ENCODE measurements around the gene ARMH2.
"Not testable (repeated sequence)": the region's sequence is repeated elsewhere in the genome, so short reads cannot be mapped to it uniquely, and the experiment has no call there.

The ARMH2 gene

DNA sequence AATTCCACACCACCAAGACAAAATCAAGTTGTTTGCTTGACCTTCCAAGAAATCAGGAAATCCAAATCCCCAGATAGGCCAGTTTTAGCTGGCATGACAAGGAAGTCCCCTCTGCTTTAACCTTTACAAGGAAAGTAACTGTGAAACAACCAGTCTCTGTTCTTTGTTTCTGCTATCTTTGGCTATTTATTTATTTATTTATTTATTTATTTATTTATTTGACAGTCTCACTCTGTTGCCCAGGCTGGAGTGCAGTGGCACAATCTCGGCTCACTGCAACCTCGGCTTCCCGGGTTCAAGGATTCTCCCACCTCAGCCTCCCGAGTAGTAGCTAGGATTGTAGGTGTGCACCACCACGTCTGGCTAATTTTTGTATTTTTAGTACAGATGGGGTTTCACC lies 38.5 kb downstream of the ARMH2 start:
- Histone ChIP-seq H3K9me3 (ENCODE audit: insufficient read depth, low read depth, low read length) (no peaks in the 10 kb centered on the region), H3K27me3 (ENCODE audit: insufficient read depth, low read length) (no peaks in the 10 kb centered on the region), H3K27ac (ENCODE audit: low read length) (no peak overlapping the region), H3K4me1 (ENCODE audit: insufficient read depth, low read length) (no peaks in the 10 kb centered on the region), H3K4me3 (ENCODE audit: low read length) (no peak overlapping the region), H3K9ac (ENCODE audit: low read depth, low read length) (no peak overlapping the region), H3K36me3 (ENCODE audit: insufficient read depth, low read depth, low read length) (no peaks in the 10 kb centered on the region)

DNA sequence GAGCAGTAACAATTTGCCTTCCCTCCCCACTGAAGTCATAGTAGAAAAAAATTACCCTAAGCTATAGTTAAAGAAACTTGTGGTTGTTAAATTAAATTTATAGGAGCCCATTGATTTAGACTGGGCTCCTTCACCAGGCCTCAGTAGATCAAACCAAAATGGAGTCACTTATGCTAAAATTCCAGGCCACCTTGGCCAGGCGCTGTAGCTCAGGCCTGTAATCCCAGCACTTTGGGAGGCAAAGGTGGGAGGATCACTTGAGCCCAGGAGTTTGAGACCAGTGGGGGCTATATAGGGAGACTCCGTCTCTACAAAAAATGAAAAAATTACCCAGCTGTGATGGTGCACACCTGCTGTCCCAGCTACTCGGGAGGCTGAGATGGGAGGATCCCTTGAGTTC lies 39.0 kb downstream of the ARMH2 start:
- Histone ChIP-seq H3K9ac (ENCODE audit: low read depth, low read length) (no peak overlapping the region), H3K4me3 (ENCODE audit: low read length) (no peak overlapping the region), H3K4me1 (ENCODE audit: insufficient read depth, low read length) (no peaks in the 10 kb centered on the region), H3K9me3 (ENCODE audit: insufficient read depth, low read depth, low read length) (no peaks in the 10 kb centered on the region), H3K36me3 (ENCODE audit: insufficient read depth, low read depth, low read length) (no peaks in the 10 kb centered on the region), H3K27me3 (ENCODE audit: insufficient read depth, low read length) (no peaks in the 10 kb centered on the region), H3K27ac (ENCODE audit: low read length) (no peak overlapping the region)

DNA sequence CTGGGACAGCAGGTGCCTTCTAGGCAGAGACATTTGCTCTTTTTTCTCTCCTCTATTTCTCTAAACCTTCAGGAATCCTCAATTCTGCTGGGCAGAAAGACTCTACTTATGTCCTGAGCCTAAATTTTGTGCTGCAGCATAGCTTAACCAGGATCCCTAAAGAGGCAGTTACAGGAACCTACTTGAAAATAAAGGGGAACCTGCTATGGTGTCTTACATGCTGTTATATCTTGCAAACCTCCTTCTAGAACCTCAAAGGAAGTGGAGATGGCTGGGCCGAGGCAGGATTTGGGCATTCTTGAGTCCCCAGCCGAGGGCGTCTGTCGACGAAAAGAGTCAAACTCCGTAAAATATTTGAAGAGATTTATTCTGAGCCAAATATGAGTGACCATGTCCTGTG lies 41.1 kb downstream of the ARMH2 start:
- H3K36me3 ChIP-seq (ENCODE audit: insufficient read depth, low read depth, low read length): no peaks in the 10 kb centered on the region
- H3K27me3 ChIP-seq (ENCODE audit: insufficient read depth, low read length): no peaks in the 10 kb centered on the region

GRCh38 chr6:24755279-24755678 lies 43.4 kb downstream of the ARMH2 start:
- Histone ChIP-seq H3K4me3 (ENCODE audit: low read length) (no peak overlapping the region), H3K27me3 (ENCODE audit: insufficient read depth, low read length) (no peaks in the 10 kb centered on the region)

More for the DNA sequence above, 41.1 kb downstream of the ARMH2 start:
- Histone ChIP-seq H3K4me3 (ENCODE audit: low read length) (no peak overlapping the region), H3K27ac (ENCODE audit: low read length) (no peak overlapping the region), H3K9ac (ENCODE audit: low read depth, low read length) (no peak overlapping the region), H3K9me3 (ENCODE audit: insufficient read depth, low read depth, low read length) (no peaks in the 10 kb centered on the region), H3K4me1 (ENCODE audit: insufficient read depth, low read length) (no peaks in the 10 kb centered on the region)

GRCh38 chr6:24754378-24754777 lies 44.3 kb downstream of the ARMH2 start:
- not testable (repeated sequence) for H3K9me3 ChIP-seq (ENCODE audit: insufficient read depth, low read depth, low read length); H3K36me3 ChIP-seq (ENCODE audit: insufficient read depth, low read depth, low read length); H3K27ac ChIP-seq (ENCODE audit: low read length); H3K27me3 ChIP-seq (ENCODE audit: insufficient read depth, low read length); H3K9ac ChIP-seq (ENCODE audit: low read depth, low read length); H3K4me3 ChIP-seq (ENCODE audit: low read length); H3K4me1 ChIP-seq (ENCODE audit: insufficient read depth, low read length)

More at GRCh38 chr6:24755279-24755678, 43.4 kb downstream of the ARMH2 start:
- Histone ChIP-seq H3K4me1 (ENCODE audit: insufficient read depth, low read length) (no peaks in the 10 kb centered on the region), H3K36me3 (ENCODE audit: insufficient read depth, low read depth, low read length) (no peaks in the 10 kb centered on the region), H3K27ac (ENCODE audit: low read length) (no peak overlapping the region), H3K9ac (ENCODE audit: low read depth, low read length) (no peak overlapping the region), H3K9me3 (ENCODE audit: insufficient read depth, low read depth, low read length) (no peaks in the 10 kb centered on the region)

GRCh38 chr6:24753545-24753944 lies 45.2 kb downstream of the ARMH2 start:
- Histone ChIP-seq H3K36me3 (ENCODE audit: insufficient read depth, low read depth, low read length) (no peaks in the 10 kb centered on the region), H3K9ac (ENCODE audit: low read depth, low read length) (no peak overlapping the region), H3K9me3 (ENCODE audit: insufficient read depth, low read depth, low read length) (no peaks in the 10 kb centered on the region), H3K4me1 (ENCODE audit: insufficient read depth, low read length) (no peaks in the 10 kb centered on the region), H3K27ac (ENCODE audit: low read length) (no peak overlapping the region), H3K27me3 (ENCODE audit: insufficient read depth, low read length) (no peaks in the 10 kb centered on the region), H3K4me3 (ENCODE audit: low read length) (no peak overlapping the region)

GRCh38 chr6:24752917-24753492 lies 45.7 kb downstream of the ARMH2 start:
- Histone ChIP-seq H3K9me3 (ENCODE audit: insufficient read depth, low read depth, low read length) (no peaks in the 10 kb centered on the region), H3K27ac (ENCODE audit: low read length) (no peak overlapping the region), H3K4me3 (ENCODE audit: low read length) (no peak overlapping the region), H3K9ac (ENCODE audit: low read depth, low read length) (no peak overlapping the region), H3K4me1 (ENCODE audit: insufficient read depth, low read length) (no peaks in the 10 kb centered on the region), H3K27me3 (ENCODE audit: insufficient read depth, low read length) (no peaks in the 10 kb centered on the region), H3K36me3 (ENCODE audit: insufficient read depth, low read depth, low read length) (no peaks in the 10 kb centered on the region)

- Histone ChIP-seq H3K9ac (ENCODE audit: low read depth, low read length) (no peak overlapping the region), H3K27ac (ENCODE audit: low read length) (no peak overlapping the region)
These were observed 46.2 kb downstream of the ARMH2 start for GRCh38 chr6:24752503-24752902.

DNA sequence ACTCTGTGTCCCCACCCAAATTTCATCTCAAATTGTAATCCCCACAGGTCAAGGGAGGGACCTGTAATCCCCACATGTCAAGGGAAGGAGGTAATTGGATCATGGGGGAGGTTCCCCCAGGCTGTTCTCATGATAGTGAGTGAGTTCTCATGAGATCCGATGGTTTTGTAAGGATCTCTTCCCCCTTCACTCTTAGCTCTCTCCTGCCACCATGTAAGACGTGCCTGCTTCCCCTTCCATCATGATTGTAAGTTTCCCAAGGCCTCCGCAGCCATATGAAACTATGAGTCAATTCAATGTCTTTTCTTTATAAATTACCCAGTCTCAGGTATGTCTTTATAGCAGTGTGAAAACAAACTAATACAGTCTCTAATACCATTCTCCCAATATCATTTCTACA lies 47.8 kb downstream of the ARMH2 start:
- H3K4me3 ChIP-seq (ENCODE audit: low read length); H3K9ac ChIP-seq (ENCODE audit: low read depth, low read length); H3K36me3 ChIP-seq (ENCODE audit: insufficient read depth, low read depth, low read length); H3K27me3 ChIP-seq (ENCODE audit: insufficient read depth, low read length); H3K9me3 ChIP-seq (ENCODE audit: insufficient read depth, low read depth, low read length); H3K27ac ChIP-seq (ENCODE audit: low read length); H3K4me1 ChIP-seq (ENCODE audit: insufficient read depth, low read length): not testable (repeated sequence)

More at GRCh38 chr6:24752503-24752902, 46.2 kb downstream of the ARMH2 start:
- no peaks in the 10 kb centered on the region for H3K4me1 ChIP-seq (ENCODE audit: insufficient read depth, low read length)
- H3K27me3 ChIP-seq (ENCODE audit: insufficient read depth, low read length): no peaks in the 10 kb centered on the region
- H3K36me3 ChIP-seq (ENCODE audit: insufficient read depth, low read depth, low read length): no peaks in the 10 kb centered on the region
- no peaks in the 10 kb centered on the region for H3K9me3 ChIP-seq (ENCODE audit: insufficient read depth, low read depth, low read length)
- no peak overlapping the region for H3K4me3 ChIP-seq (ENCODE audit: low read length)

- Histone ChIP-seq H3K27me3 (ENCODE audit: insufficient read depth, low read length) (no peaks in the 10 kb centered on the region), H3K4me3 (ENCODE audit: low read length) (no peak overlapping the region), H3K36me3 (ENCODE audit: insufficient read depth, low read depth, low read length) (no peaks in the 10 kb centered on the region), H3K27ac (ENCODE audit: low read length) (no peak overlapping the region), H3K4me1 (ENCODE audit: insufficient read depth, low read length) (no peaks in the 10 kb centered on the region), H3K9me3 (ENCODE audit: insufficient read depth, low read depth, low read length) (no peaks in the 10 kb centered on the region), H3K9ac (ENCODE audit: low read depth, low read length) (no peak overlapping the region)
These were observed 49.4 kb downstream of the ARMH2 start for GRCh38 chr6:24749297-24749696.
